OCI-LY3 (cell line): ENCODE measurements around the gene NFAM1.

Source experiments
- H2AFZ ChIP-seq: fragments of 200-600, 300-600 bp; shearing (Covaris generic); 2 replicates; pipeline ENCODE4 v1.6.0; 2014; ENCODE audit warnings: antibody characterized with exemption, low read depth, low read length
- H3K27ac ChIP-seq: fragments of 200-600, 300-600 bp; sonication (generic); 2 replicates; pipeline ENCODE4 v1.5.1; 2014; ENCODE audit warnings: mild to moderate bottlenecking, low read length, moderate library complexity, mixed read lengths
- H3K27me3 ChIP-seq: fragments of 200-600, 300-600 bp; sonication (generic); 2 replicates; pipeline ENCODE4 v1.6.1; 2014; ENCODE audit warnings: low read depth, low read length, mixed read lengths
- H3K36me3 ChIP-seq: fragments of 200-600, 300-600 bp; sonication (generic); replicated peaks from 2 replicates; pipeline ENCODE3; 2014; ENCODE audit warnings: low read depth, low read length, mixed read lengths
- H3K4me1 ChIP-seq: fragments of 300-600, 200-600 bp; sonication (generic); 2 replicates; pipeline ENCODE4 v1.6.1; 2014; ENCODE audit warnings: low read length, mixed read lengths
- H3K4me2 ChIP-seq: fragments of 200-600, 300-600 bp; sonication (generic); 2 replicates; pipeline ENCODE4 v1.6.1; 2014; ENCODE audit warnings: low read length, mixed read lengths
- H3K4me3 ChIP-seq: fragments of 300-600, 200-600 bp; sonication (generic); 2 replicates; pipeline ENCODE4 v1.5.1; 2014; ENCODE audit warnings: antibody characterized with exemption, mild to moderate bottlenecking, low read length, moderate library complexity
- H3K79me2 ChIP-seq: fragments of 300-600, 200-600 bp; shearing (Covaris generic); 2 replicates; pipeline ENCODE4 v1.6.1; 2014; ENCODE audit warnings: mild to moderate bottlenecking, low read length, mixed read lengths
- H3K9ac ChIP-seq: fragments of 300-600, 200-600 bp; shearing (Covaris generic); 2 replicates; pipeline ENCODE4 v1.6.0; 2014; ENCODE audit warnings: mild to moderate bottlenecking, low read length, moderate library complexity
- H3K9me3 ChIP-seq: fragments of 200-600, 300-600 bp; shearing (Covaris generic); 2 replicates; pipeline ENCODE4 v1.6.1; 2014; ENCODE audit warnings: low read length, mixed read lengths; ENCODE audit not compliant: insufficient read depth
- H4K20me1 ChIP-seq: fragments of 200-600, 300-600 bp; sonication (generic); 2 replicates; pipeline ENCODE4 v1.6.1; 2016; ENCODE audit warnings: low read length, mixed read lengths; ENCODE audit not compliant: insufficient read depth
- EZH2phosphoT487 ChIP-seq: fragments of 200-600 bp; shearing (Covaris generic); IDR thresholded peaks from 2 replicates; pipeline ENCODE4 v1.6.1; 2018; ENCODE audit warnings: antibody characterized with exemption, mixed run types, low read depth
- TF ChIP-seq, protein P1 (sequence below): fragments of 200-600, 300-600 bp; sonication (generic); IDR thresholded peaks from 2 replicates; pipeline ENCODE4 v1.5.1; 2014; ENCODE audit warnings: antibody characterized with exemption, low read length, low read depth

NFAM1 gene

DNA sequence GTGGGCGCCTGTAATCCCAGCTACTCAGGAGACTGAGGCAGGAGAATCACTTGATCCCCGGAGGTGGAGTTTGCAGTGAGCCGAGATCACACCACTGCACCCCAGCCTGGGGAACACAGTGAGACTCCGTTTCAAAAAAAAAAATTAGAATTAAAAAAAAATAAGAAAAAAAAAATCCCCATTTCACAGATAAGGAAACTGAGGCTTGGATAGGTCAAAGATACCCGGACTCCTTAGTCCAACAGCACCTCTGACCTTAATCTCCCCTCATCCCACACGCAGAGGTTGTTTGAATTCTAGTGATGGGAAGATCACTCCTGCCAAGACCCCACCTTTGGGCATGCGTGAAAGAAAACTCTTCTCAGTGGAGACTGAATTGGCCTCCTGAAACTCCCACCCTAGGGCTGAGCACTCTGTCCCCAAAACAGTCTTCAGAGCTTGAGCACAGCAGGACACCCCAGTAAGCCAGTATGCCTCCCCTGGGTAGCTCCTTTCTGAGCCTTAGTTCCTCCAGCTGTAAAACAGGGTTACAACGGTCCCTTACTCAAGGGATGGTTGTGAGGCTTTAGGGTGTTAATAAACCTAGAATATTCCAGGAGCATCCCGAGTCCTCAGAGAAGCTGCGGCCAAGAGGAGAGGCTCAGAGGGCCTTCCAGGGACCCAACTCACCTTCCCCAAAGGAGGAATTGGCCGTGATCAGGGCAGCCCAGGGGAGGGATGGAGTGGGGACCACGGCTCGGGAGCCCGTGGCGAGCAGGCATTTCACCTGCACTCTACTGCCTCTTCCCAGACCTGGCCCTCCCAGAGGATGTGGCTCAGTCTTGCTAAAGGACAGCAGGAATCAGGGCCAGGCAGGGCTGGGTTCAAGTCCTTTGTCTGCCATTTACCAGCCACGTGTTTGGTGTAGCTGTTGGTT lies 73.3 kb downstream of the NFAM1 start:
- Histone ChIP-seq H3K9me3 (no peaks in the 10 kb centered on the region), H3K9ac (no peak overlapping the region), H3K27ac (no peak overlapping the region)

DNA sequence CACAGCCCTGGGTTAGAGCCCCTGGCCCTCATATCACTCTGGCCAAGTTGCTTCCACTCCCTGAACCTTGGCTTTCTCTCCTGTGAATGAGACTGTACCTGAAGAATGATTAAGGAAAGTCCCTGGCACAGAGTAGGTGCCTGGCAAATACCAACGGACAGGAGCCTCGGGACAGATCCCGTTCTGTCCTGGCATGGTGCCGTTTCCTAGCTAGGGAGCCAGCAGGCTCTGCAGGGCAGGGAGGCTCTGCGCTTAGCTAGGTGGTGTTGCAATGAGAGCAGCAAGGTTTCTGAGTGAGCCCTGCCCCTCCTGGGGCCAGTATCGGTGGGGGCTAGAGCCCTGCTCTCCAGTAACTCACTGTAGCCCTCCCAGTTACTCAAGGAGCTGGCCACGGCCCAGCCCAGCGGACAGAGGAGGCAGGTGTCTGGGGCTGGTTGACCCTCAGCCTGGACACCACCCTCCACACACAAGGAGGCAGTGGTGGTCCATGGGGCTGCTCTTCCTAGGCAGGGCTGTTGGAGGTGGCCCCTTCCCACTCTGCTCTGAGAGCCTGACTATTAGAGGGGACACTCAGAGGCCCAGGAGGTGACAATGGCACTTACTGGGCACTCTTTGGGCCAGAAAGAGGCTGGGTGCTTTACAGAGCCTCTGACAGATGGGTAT lies 74.4 kb downstream of the NFAM1 start:
- no peaks in the 10 kb centered on the region for H3K36me3 ChIP-seq
- no peak overlapping the region for H3K27ac ChIP-seq
- H3K79me2 ChIP-seq = no peaks in the 10 kb centered on the region
- TF ChIP-seq, protein P1, sequence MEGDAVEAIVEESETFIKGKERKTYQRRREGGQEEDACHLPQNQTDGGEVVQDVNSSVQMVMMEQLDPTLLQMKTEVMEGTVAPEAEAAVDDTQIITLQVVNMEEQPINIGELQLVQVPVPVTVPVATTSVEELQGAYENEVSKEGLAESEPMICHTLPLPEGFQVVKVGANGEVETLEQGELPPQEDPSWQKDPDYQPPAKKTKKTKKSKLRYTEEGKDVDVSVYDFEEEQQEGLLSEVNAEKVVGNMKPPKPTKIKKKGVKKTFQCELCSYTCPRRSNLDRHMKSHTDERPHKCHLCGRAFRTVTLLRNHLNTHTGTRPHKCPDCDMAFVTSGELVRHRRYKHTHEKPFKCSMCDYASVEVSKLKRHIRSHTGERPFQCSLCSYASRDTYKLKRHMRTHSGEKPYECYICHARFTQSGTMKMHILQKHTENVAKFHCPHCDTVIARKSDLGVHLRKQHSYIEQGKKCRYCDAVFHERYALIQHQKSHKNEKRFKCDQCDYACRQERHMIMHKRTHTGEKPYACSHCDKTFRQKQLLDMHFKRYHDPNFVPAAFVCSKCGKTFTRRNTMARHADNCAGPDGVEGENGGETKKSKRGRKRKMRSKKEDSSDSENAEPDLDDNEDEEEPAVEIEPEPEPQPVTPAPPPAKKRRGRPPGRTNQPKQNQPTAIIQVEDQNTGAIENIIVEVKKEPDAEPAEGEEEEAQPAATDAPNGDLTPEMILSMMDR = no peak
- TF ChIP-seq EZH2phosphoT487 = no peak
- no peaks in the 10 kb centered on the region for H4K20me1 ChIP-seq
- no peaks in the 10 kb centered on the region for H3K4me1 ChIP-seq
- 0 out of 2 replicates have a peak, but pooled peaks cover 5% of the 10 kb centered on the region for H3K27me3 ChIP-seq
- no peak overlapping the region for H2AFZ ChIP-seq
- no peak overlapping the region for H3K4me3 ChIP-seq
- no peaks in the 10 kb centered on the region for H3K9me3 ChIP-seq
- no peak overlapping the region for H3K9ac ChIP-seq
- H3K4me2 ChIP-seq = no peak overlapping the region

More for the DNA sequence above, 73.3 kb downstream of the NFAM1 start:
- Histone ChIP-seq H3K79me2 (no peaks in the 10 kb centered on the region), H3K36me3 (no peaks in the 10 kb centered on the region), H4K20me1 (no peaks in the 10 kb centered on the region), H2AFZ (no peak overlapping the region), H3K4me1 (no peaks in the 10 kb centered on the region), H3K4me3 (no peak overlapping the region), H3K27me3 (peaks cover 14% of the 10 kb centered on the region), H3K4me2 (no peak overlapping the region)
- TF ChIP-seq, protein P1 = no peak

DNA sequence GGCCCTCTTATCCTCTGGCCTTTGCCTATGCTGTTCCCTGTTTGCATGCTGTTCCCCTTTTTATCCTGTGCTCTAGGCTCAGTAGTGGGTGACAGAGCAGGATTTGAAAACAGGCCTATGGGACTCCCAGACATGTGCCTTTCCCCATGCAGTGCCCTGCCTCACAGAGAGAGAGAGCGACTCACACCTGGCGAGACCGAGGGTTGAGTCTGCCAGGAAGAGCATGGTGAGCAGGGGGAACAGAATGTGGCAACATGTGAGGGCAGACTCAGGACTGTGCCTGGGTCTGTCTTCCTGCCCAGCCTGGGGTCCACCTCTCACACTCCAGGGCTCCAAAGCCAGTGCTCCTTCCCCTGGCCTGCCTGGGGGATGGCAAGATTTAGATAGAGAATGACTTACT lies 75.0 kb downstream of the NFAM1 start:
- Histone ChIP-seq H3K9ac (no peak overlapping the region), H4K20me1 (no peaks in the 10 kb centered on the region), H3K27me3 (0 out of 2 replicates have a peak, but pooled peaks cover 3% of the 10 kb centered on the region), H3K9me3 (no peaks in the 10 kb centered on the region), H3K4me2 (no peak overlapping the region), H2AFZ (no peak overlapping the region), H3K4me3 (no peak overlapping the region), H3K79me2 (no peaks in the 10 kb centered on the region), H3K36me3 (no peaks in the 10 kb centered on the region), H3K4me1 (no peaks in the 10 kb centered on the region), H3K27ac (no peak overlapping the region)
- TF ChIP-seq, protein P1 = no peak
- no peak for TF ChIP-seq EZH2phosphoT487

DNA sequence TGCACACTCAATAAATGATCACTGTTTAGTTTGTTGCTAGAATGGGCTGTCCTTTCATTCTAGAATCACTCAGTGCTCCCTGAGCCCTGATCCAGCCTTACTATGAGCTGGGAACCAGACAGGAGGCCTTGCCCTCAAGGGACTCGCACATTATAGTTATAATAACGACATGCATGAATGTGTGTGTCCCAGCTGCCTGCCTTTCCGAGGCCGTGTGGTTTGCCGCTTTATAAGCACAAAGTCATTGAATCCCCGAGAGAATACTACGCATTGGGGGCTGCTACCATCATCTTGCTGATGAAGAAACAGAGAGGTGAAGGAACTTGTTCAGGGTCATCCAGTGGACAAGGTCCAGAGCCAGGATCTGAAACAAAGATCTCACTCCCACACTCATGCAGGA lies 75.7 kb downstream of the NFAM1 start:
- H3K4me2 ChIP-seq = no peak overlapping the region
- H3K79me2 ChIP-seq = no peaks in the 10 kb centered on the region
- no peaks in the 10 kb centered on the region for H3K9me3 ChIP-seq
- no peak overlapping the region for H2AFZ ChIP-seq
- no peak overlapping the region for H3K27ac ChIP-seq
- no peaks in the 10 kb centered on the region for H3K36me3 ChIP-seq
- no peak overlapping the region for H3K9ac ChIP-seq
- TF ChIP-seq, protein P1 = no peak
- TF ChIP-seq EZH2phosphoT487 = no peak
- no peaks in the 10 kb centered on the region for H3K4me1 ChIP-seq
- no peak overlapping the region for H3K4me3 ChIP-seq
- no peaks in the 10 kb centered on the region for H3K27me3 ChIP-seq
- H4K20me1 ChIP-seq = no peaks in the 10 kb centered on the region
